ENCODE measurements around the gene CRHR2.

CRHR2 gene

DNA sequence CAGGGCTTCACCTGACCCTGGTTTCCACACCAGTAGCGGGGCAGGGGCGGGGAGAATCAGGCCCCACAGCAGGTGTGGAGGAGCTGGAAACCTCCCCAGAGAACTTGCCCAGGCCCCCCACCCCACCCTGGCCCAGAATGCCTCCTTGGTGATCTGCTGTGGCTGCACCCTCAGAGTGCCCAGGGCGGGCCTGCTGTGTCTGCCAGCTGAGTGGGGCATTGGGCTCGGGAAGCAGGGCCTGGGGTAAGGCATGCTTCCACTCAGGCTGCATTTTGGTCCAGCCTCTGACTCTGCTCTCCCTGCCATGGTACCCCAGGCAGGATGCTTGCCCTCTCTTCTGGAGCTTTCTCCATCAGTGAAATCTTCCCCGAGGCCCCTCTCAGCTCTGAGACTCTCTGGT is 1.1 kb upstream of the CRHR2 start:
- no peak for DNase-seq (ENCODE audit: extremely low read depth in 1 of 2, low read depth in 1 of 2)

DNA sequence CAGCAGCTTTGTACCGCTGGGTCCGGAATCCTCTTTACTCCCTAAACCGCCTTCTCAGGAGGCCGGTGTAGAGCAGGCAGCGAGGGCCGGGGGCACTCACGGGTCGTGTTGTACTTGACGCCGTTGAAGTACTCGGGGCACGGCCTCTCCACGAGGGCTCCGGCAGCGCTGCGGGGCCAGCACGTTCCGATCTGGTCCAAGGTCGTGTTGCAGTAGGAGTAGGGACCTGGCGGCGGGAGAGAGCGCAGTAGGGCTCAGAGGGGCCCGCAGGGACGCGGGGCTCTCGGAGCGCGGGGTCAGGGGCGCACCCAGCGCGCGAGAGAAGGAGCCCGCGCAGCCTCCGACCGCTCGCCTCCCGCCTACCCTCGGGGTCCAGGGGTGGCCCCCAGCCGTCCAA is 443 bp downstream of the CRHR2 start:
- DNase-seq (ENCODE audit: extremely low read depth in 1 of 2, low read depth in 1 of 2): no peak

DNA sequence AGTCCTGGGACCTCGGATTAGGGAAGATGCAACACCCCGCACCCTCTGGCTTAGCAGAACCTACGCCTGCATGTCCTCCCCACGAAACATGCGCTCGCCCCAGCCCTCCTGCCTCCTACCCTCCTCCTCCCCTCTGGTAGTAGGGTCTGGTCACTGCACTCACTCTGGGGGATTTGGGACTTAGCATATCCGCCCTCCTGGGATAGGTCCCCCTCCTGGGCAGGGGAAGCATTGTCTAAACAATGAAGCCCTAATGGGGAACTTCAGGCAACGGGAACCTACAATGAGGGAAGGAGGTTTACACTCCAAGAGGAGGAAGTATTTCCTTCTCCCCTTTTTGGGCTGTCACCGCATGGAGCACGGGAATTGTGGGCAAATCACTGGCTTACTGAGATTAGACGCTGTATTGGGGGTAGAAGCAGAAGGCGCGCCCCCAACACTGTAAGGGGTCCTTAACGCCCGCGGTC is 892 bp downstream of the CRHR2 start:
- no peak for DNase-seq (ENCODE audit: extremely low read depth in 1 of 2, low read depth in 1 of 2)

DNA sequence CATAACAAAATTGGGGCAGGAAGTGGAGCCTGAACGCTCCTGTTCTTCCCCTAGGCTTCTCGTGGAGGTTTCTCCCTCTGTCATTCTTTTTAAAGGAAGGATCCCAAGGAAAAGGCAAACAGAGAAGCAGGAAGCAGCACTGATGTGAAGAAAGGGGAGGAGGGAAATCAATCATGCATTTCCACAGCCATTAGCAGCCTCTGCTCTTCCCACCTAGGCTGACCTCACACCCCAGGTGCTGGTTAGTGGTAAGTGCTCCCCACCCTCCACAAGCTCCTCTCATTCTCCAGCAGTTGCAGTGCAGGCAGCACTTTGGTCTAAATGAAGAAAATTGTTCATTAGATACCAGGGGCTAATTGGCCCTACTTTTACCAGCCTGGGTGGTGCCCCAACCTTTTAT is 2.6 kb downstream of the CRHR2 start:
- DNase-seq (ENCODE audit: extremely low read depth in 1 of 2, low read depth in 1 of 2): no peak

DNA sequence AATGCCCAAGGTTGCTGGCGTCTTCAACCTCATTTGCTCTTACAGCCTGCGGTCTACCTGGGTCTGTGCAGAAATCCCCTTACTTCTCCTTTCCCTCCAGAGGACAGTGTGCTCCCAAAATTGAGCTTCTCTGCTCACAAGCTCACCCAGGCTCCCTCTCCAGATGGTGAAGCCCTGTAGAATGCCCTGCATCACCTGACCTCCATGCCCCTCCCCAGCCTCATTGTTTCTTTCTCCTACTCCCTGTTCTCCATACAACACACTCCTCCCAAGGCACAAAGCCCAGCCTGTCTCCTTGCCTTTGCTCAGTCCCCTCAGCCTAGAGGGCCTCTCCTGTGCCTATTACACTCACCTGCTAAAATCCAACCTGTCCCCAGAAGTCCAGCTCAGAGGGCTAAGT is 3.5 kb downstream of the CRHR2 start:
- no peak for DNase-seq (ENCODE audit: extremely low read depth in 1 of 2, low read depth in 1 of 2)

DNA sequence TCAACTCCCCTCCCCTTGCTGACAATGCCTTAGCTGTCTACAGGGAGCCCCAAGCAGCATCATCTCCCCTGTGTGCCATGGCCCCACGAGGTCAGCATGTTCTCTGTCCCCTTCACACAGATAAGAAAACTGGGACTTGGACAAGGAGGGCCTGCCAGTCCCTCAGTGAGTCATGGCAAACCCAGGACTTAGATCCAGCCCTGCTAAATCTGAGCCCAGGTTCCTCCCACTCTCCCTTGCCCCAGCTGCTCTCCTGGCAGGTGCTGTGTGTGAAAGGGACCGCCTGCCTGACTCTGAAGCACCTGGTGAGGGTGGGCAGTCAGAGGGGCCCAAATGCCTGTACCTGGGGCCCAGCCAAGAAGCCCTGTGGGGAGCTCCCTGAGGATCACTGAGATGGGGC is 7.4 kb downstream of the CRHR2 start:
- DNase-seq (ENCODE audit: extremely low read depth in 1 of 2, low read depth in 1 of 2): no peak

DNA sequence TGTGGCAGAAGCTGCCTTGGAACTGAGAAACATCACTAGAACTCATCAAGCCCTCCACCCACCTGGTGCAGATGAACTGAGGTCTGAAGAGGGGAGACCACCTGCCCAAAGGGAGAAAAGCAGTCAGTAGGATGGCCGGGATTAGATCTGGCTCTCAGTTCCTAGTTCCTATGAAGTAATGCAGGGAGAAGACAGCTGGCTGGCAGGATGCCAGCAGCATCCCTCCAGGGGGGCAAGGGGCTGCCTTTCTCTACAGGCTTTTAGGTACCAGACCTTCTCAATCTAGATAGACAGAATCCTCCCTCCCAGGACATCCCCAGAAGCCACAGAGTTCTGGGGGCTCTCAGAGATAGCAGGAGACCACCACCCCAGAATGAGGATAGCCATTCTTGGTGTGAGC is 7.8 kb downstream of the CRHR2 start:
- no peak for DNase-seq (ENCODE audit: extremely low read depth in 1 of 2, low read depth in 1 of 2)

DNA sequence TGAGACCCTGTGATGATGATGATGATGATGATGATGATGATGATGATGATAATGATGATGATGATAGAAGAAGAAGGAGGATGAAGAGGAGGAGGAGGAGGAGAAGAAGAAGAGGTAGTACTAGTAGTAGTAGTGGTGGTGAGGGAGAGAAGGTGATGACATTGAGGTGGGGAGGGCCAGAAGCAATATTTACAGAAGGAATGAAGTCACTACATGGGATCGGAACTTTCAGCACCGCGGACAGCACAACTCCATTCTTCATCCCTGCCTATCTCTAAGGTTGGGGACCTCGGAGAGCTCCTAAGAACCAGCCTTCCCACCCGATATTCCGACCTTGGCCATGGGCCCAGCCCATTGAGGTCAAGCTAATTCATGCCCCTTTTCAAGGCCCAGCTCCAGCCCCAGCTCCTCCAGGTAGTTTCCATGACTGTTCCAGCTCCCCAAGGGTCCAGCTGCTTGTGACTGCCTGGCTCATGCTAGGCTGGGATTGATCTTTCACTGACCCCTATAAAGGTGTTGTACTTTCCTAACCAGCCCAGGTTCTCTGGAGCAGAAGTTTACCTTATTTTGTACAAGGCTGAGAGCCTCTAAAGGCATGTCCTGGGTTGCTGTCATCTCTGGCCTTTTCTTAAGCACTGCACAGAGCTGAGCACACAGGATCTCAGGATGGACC is 10.3 kb downstream of the CRHR2 start:
- no peak for DNase-seq (ENCODE audit: extremely low read depth in 1 of 2, low read depth in 1 of 2)

DNA sequence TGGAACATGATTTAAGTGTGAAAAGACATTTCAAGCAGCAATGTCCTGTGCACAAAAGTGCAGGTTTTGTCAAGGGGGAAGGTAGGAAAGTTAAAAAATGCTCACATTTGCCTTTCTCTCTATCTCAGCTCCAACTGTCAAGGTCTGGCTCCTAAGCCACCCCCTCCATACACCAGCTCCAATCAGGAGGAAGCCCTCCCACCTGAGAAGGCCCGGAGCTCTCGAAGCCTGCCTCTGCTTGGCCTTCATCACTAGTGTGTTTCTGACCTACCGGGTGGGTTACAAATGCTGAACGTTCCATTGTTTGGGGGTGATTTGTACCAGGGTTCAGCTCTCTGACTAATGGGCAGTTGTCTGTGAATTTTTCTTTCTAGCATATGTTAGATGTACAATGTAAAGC is 14.2 kb downstream of the CRHR2 start:
- no peak for DNase-seq (ENCODE audit: extremely low read depth in 1 of 2, low read depth in 1 of 2)

DNA sequence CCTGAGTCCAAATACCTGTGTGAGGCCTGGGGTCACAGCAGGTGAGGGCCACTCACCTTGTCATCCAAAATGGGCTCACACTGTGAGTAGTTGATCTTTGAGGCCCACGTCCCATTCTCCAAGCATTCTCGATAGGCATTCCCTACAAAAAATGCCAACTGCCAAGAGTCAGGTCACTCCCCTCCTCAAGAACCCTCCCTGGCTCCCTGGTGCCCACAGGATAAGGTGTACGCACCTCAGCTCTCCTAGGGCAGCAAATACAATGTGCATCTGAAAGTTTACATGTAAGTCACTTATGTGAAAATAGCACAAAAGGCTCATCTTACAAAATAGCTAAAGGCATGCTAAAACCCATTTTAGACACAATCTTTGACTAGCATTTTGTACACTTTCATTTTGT is 15.1 kb downstream of the CRHR2 start:
- DNase-seq (ENCODE audit: extremely low read depth in 1 of 2, low read depth in 1 of 2): no peak

DNA sequence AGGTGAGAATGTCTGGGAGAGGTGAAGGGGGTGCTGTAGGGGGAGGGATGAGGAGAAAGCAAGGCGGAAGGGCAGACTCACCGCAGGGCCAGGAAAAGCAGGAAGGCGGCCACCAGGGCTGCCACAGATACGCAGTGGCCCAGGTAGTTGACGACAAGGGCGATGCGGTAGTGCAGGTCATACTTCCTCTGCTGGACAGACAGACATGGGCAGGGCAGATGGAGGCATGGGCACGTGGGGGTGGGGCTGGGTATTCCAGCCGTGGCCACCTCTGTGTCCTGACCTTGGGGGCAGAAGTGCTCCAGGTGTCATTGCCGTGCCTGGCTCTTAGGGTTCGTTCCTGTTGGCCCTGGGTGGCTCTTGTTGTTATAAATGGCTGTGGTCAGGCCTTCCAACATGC is 16.8 kb downstream of the CRHR2 start:
- no peak for DNase-seq (ENCODE audit: extremely low read depth in 1 of 2, low read depth in 1 of 2)

DNA sequence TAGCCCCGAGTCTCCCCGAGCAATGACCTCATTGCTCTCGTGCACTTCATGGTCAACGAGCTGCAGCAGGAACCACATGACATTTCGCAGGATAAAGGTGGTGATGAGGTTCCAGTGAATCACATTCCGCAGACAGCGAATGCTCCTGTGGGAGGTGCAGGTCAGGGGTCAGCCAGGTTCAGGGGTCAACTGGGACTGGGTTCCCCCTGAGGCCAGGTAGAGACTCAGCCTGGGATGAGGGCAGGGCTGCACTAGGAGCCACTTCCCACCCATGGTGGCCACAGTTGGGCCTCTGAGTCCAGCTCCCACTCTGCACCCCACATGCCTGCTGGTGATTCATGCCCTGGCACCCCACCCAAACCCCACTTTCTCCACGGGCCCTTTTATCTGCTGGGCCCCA is 17.2 kb downstream of the CRHR2 start:
- no peak for DNase-seq (ENCODE audit: extremely low read depth in 1 of 2, low read depth in 1 of 2)

DNA sequence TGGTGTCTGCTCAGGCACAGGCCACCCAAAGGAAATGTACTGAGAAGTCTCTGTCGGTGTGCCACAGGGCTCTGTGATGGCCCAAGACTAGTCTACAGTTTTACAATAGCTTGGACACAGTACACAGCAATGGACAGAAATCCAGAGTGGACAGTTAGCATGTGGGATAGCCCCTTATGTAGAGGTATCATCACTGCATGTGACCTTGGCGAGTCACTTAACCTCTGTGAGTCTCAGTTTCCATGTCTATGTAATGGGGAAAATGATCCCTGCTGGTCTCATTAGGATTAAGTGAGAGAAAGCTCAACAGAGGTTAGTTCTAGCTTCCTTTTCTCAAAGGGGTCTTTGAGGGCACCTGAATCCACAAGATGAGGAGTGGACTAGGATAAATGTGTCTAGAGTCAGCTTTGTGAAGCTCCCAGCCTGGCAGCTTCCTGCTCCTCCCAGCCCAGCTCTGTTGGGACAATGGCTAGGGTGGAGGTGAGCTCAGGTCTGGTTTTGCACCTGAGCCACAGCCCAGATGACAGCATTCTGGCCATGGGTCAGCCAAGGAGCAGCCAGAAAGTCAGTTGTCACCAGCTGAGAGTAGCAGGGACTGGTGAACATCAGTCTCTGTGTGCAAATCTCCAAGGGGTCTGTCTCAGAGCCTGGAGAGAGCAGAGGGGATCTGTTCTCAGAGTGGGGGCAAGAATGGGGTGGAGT is 17.9 kb downstream of the CRHR2 start:
- DNase-seq (ENCODE audit: extremely low read depth in 1 of 2, low read depth in 1 of 2): no peak

DNA sequence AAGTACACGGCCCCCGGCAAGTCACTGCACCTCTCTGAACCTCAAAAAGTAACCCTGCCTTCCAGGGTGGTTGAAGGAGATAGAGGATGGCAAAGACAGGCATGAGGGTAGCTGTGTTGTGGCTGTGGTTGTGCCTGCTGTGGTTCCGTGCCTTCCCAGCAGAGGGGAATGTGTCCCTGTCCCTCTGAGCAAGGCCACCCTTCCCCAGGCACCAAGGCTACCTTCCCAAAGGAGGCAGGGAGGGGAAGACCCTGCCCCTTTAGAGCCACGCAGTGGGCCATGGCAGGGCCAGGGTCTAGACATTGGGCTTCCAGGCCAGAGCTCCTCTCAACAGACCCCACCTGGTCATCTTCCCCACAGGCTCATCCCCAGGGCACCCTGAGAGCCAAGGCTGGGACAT is 18.8 kb downstream of the CRHR2 start:
- no peak for DNase-seq (ENCODE audit: extremely low read depth in 1 of 2, low read depth in 1 of 2)

DNA sequence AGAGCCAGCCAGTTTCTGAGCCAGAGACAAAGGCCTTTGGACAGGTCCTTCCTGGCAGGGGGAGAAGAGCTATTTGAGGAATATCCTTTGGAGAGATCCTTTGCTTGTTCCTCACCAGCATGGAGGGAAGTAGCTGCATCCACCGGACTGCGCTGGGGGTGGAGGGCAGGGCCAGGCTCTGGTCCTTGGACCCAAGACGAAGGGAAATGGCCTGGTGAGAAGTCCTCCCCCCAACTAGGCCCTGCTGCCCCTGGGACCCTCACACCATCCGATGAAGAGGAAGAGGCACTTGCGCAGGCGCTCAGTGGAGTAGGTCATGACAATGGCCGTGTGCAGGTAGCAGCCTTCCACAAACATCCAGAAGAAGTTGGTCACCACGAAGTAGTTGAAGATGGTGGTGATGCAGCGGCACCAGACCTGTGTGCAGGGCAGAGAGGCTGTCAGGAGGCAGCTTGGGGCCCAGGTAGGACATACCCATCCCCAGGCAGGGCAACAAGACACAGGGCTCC is 19.8 kb downstream of the CRHR2 start:
- DNase-seq (ENCODE audit: extremely low read depth in 1 of 2, low read depth in 1 of 2): no peak

DNA sequence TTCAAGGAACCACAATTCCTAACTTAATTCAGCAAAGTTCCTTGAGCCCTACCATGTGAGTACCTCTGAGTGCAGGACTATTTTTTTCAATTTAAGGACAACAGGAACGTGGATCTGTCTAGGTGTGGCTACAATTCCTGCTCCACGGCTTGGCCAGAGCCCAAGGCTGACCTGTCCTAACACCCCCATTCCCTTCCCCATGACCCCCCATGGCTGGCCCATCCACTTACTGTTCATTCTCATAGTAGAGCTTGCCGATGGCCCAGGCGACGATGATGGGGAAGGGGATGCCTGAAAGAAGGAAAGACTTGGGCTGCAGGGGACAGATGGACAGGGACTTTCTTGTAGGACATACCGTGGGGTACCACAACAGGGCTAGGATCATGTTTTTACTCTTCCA is 20.3 kb downstream of the CRHR2 start:
- DNase-seq (ENCODE audit: extremely low read depth in 1 of 2, low read depth in 1 of 2): no peak

DNA sequence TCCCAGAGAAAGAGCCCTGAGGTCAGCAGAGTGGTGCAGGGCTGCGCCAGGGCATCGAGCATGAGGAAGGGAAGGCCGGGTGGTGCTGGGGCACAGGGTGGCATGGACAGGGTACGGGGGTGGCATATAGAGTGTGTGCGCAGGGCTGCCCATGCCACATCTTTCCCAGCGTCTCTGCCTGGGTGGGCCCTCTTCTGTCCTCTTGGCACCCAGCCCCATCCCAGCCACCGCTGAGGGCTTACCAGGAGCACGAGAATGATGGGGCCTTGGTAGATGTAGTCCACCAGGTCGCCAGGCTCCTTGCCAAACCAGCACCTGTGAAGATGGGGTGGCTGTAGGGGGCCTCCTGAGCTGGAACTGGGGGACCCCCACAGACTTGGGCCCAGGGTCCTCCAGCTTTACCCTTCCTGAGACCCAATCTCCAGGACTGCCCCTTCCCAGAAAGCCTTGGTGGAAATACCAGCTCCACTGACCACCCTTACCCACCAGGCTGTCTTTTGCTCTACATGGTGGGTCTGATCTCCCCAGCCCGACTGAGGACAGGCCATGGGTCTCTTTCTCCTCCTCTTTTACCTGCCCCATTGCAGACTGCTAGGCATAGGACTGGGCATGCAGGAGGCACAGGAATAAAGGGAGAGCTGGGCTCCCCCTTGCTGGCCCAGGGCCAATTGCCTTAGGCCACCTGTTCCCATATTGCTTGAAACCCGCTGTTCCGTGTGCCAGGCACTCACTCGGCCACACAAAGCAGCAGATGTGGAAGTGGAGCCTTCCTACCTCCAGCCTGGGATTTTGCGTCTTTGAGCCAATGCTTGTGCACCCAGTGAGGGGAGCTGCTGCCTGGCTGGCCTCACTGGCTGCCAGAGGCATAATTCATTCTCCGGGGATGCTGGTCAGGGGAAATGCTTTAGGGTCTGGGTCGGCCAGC is 21.7 kb downstream of the CRHR2 start:
- no peak for DNase-seq (ENCODE audit: extremely low read depth in 1 of 2, low read depth in 1 of 2)

DNA sequence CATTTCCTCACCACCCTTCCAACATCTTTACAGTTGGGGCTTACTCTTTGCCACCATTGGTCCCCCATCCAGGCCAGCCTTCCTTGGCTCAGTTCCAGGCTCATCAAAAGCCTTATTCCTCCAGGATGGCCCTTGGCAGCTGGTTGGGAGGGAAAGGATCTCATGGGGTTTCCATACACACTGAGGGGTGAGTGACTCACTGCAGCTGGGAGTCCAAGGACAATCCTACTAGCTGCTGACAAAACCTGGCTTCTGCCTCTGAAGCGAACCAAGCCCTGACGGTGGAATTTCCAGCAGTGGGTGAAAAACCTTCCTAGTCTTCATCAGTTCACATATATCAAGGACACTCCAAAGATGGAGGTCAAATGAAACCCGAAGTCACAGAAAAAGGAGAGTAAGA is 22.9 kb downstream of the CRHR2 start:
- DNase-seq (ENCODE audit: extremely low read depth in 1 of 2, low read depth in 1 of 2): no peak

DNA sequence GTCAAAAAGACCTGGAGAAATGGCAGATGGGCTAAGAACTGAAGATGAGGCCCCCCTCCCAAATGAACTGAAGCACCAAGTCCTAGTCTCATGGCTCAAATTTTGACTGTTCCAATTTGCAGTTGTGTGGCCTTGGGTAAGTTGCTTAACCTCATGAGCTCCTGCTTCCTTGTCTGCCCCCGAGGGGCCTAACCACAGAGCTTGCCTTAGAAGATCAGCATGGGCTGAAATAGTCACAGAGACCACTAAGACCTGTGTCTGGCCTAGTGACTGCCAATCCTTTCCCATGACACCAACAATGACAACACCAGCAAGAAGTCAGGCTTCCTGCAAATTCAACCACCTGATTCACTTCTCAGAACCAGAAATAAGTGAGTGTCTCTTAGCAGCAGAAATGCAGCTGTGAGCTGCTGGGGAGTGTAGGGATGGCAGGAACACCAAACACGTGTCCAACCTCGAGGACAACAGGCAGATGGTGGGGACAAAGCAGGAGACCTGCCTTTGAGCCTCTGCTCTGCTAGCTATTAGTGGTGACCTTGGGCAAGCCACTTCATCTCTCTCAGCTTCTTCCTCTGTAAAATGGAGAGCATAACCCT is 23.7 kb downstream of the CRHR2 start:
- DNase-seq (ENCODE audit: extremely low read depth in 1 of 2, low read depth in 1 of 2): no peak

DNA sequence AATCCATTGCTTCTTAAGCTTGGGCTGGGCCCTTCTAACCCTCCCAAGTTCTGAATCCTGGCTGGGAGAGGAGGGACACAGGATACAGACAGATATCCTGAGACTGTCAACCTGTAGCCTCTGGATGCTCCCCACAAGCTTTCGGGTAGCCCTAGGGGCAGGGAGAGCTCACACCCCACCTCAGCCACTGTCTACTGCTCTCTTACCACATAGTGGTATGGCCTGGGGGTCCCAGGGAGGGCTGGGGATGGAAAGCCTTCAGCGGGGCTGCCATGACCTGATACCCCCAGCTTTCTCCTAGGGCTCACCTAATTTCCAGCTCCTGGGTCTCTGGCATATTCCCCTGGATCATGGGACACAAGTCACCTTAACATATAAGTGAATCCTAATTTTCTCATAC is 25.1 kb downstream of the CRHR2 start:
- DNase-seq (ENCODE audit: extremely low read depth in 1 of 2, low read depth in 1 of 2): no peak

Measured in activated CD8-positive, alpha-beta memory T cell treated with anti-CD3 and anti-CD28 coated beads for 1 hour (primary cell).